Ascending aorta (tissue), 2 donors: ENCODE data around the gene IKZF3. TPM values are rescaled to one million over a fixed set of nuclear protein-coding genes. Genes with fewer than 3 reads are reported as not detected.

Experiments
- DNase-seq, 2 donors: peaks; one replicate each; pipeline ENCODE4 v3.0.0-alpha.2; 2019; ENCODE audit warnings: low spot score in 2 of 2
- H3K27ac ChIP-seq, 2 donors: fragments of 200-600 bp; sonication (generic); one replicate each; pipeline ENCODE4 v1.5.1; 2016 to 2017; ENCODE audit warnings: mild to moderate bottlenecking in 1 of 2
- H3K27me3 ChIP-seq: fragments of 200-600 bp; sonication (generic); one replicate; pipeline ENCODE4 v1.5.1; 2017
- H3K36me3 ChIP-seq, 2 donors: fragments of 200-600 bp; sonication (generic); one replicate each; pipeline ENCODE4 v1.5.1; 2016
- H3K4me1 ChIP-seq, 2 donors: fragments of 200-600 bp; sonication (generic); one replicate each; pipeline ENCODE4 v1.5.1; 2016 to 2017; ENCODE audit warnings: mild to moderate bottlenecking in 1 of 2
- H3K4me3 ChIP-seq, 2 donors: fragments of 200-600 bp; sonication (generic); one replicate each; pipeline ENCODE4 v1.5.1; 2016 to 2017; ENCODE audit warnings: mild to moderate bottlenecking in 1 of 2
- H3K9me3 ChIP-seq, 2 donors: fragments of 200-600 bp; sonication (generic); one replicate each; pipeline ENCODE4 v1.5.1; 2016
- intact Hi-C: fragments of 100-400 bp; cut with DNase I; formaldehyde crosslinking; loops from one replicate; pipeline ENCODE4 v1.15.1; 2023
- total RNA-seq: library from RNA; depleted of rRNA; stranded (reverse); fragments of >200 nt; gene quantifications from one replicate; pipeline ENCODE4 v1.1.0, GENCODE V29; 2016
- TF ChIP-seq, protein P1 (sequence below), 3 experiments: fragments of 200-600 bp in 2 of 3; fragments of 450-650 bp in 1 of 3; sonication (generic) in 2 of 3; IDR thresholded peaks; one replicate each; pipeline ENCODE4 v1.5.1; 2016 to 2019; ENCODE audit warnings: antibody characterized with exemption in 3 of 3, mild to moderate bottlenecking in 1 of 3, moderate library complexity in 1 of 3

The IKZF3 gene
- total RNA-seq, 1 donor from 2014 or later: 1.5 TPM

DNA sequence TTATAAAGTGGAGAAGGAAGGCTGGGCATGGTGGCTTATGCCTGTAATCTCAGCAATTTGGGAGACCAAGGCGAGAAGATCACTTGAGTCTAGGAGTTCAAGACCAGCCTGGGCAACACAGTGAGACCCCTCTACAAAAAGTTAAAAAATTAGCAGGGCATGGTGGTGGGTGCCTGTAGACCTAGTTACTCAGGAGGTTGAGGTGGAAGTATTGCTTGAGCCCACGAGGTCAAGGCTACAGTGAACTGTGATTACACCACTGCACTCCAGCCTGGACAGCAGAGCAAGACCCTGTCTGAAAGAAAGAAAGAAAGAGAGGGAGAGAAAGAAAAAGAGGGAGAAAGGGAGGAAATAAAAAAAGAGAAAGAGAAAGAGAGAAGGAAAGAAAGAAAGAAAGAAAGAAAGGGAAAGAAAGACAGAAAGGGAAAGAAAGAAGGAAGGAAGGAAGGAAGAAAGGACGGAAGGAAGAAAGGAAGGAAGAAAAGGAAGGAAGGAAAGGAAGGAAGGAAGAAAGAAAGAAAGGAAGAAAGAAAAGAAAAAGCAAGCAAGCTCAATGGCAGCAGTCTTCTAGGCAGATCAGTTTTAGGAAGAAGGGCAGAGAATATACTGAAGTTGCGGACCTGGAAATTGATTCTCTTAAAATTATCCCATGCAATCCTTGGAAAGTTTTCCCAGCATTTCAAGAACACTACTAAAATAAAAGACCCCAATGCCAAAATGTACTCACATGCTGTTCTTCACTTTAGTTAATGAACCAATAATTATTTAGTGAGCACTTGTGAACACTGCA is 53.0 kb downstream of the IKZF3 start:
- Histone ChIP-seq H3K9me3 (no peaks in the 10 kb centered on the region), H3K27me3 (no peaks in the 10 kb centered on the region), H3K4me3 (no peak overlapping the region), H3K4me1 (no peaks in the 10 kb centered on the region), H3K27ac (no peak overlapping the region), H3K36me3 (no peaks in the 10 kb centered on the region)
- DNase-seq: no peak
- intact Hi-C loops: no loop called here
- TF ChIP-seq, protein P1, sequence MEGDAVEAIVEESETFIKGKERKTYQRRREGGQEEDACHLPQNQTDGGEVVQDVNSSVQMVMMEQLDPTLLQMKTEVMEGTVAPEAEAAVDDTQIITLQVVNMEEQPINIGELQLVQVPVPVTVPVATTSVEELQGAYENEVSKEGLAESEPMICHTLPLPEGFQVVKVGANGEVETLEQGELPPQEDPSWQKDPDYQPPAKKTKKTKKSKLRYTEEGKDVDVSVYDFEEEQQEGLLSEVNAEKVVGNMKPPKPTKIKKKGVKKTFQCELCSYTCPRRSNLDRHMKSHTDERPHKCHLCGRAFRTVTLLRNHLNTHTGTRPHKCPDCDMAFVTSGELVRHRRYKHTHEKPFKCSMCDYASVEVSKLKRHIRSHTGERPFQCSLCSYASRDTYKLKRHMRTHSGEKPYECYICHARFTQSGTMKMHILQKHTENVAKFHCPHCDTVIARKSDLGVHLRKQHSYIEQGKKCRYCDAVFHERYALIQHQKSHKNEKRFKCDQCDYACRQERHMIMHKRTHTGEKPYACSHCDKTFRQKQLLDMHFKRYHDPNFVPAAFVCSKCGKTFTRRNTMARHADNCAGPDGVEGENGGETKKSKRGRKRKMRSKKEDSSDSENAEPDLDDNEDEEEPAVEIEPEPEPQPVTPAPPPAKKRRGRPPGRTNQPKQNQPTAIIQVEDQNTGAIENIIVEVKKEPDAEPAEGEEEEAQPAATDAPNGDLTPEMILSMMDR (IDR thresholded peaks at IDR 0.05): no peak

GRCh38 chr17:39809221-39809620 is 54.9 kb downstream of the IKZF3 start:
- TF ChIP-seq, protein P1 (IDR thresholded peaks at IDR 0.05): no peak
- H3K4me1 ChIP-seq: no peaks in the 10 kb centered on the region
- no peaks in the 10 kb centered on the region for H3K36me3 ChIP-seq
- no peaks in the 10 kb centered on the region for H3K27me3 ChIP-seq
- no peak overlapping the region for H3K27ac ChIP-seq
- intact Hi-C loops: no loop called here
- no peak for DNase-seq
- no peaks in the 10 kb centered on the region for H3K9me3 ChIP-seq
- no peak overlapping the region for H3K4me3 ChIP-seq

DNA sequence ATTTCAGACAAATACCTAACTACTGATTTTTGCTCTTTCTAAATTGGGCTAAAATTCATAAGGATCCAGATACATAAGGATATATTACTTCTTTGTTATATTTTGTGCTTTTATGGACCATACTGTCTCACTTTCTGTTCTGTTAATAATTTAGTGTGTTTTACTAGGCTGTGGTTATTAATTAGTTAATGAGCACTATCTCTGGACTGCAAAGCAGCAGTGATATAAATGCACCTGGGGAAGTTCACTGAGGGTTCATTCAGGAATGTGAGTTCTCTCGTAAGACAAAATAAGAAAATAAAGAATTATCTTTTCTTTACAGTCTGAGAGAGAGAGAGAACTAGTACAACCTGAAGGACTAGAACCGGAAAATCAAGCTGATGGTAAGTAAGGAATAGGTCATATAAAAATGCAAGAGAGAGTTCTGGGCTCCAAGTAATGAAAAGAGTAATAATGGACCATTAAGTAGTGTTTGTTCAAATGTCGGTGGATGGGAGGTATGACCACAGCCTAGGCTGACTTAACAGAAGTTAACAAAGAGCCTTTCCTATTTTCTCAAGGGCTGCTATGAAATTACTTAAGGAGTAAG is 55.6 kb downstream of the IKZF3 start:
- no peaks in the 10 kb centered on the region for H3K4me1 ChIP-seq
- H3K4me3 ChIP-seq: no peak overlapping the region
- H3K9me3 ChIP-seq: no peaks in the 10 kb centered on the region
- intact Hi-C loops: no loop called here
- DNase-seq: no peak
- no peaks in the 10 kb centered on the region for H3K36me3 ChIP-seq
- no peak overlapping the region for H3K27ac ChIP-seq
- H3K27me3 ChIP-seq: no peaks in the 10 kb centered on the region
- TF ChIP-seq, protein P1 (IDR thresholded peaks at IDR 0.05): no peak

GRCh38 chr17:39804839-39805238 is 59.3 kb downstream of the IKZF3 start:
- no peak overlapping the region for H3K27ac ChIP-seq
- TF ChIP-seq, protein P1 (IDR thresholded peaks at IDR 0.05): no peak
- no peaks in the 10 kb centered on the region for H3K4me1 ChIP-seq
- no peaks in the 10 kb centered on the region for H3K27me3 ChIP-seq
- H3K9me3 ChIP-seq: no peaks in the 10 kb centered on the region
- H3K4me3 ChIP-seq: no peak overlapping the region
- DNase-seq: no peak
- no peaks in the 10 kb centered on the region for H3K36me3 ChIP-seq
- intact Hi-C loops: no loop called here

GRCh38 chr17:39801055-39801454 is 63.1 kb downstream of the IKZF3 start:
- no peak overlapping the region for H3K4me3 ChIP-seq
- H3K4me1 ChIP-seq: no peaks in the 10 kb centered on the region
- H3K27me3 ChIP-seq: no peaks in the 10 kb centered on the region
- no peak overlapping the region for H3K27ac ChIP-seq
- H3K36me3 ChIP-seq: no peaks in the 10 kb centered on the region
- no peaks in the 10 kb centered on the region for H3K9me3 ChIP-seq
- intact Hi-C loops: no loop called here
- TF ChIP-seq, protein P1 (IDR thresholded peaks at IDR 0.05): no peak
- DNase-seq: no peak
